ENCODE measurements around the gene KIFC3. TPM values are rescaled to one million over a fixed set of nuclear protein-coding genes. Genes with fewer than 3 reads are reported as not detected.

The KIFC3 gene
- total and polyA plus RNA-seq, 2 of the 13 experiments (the other 11 are each of a cell fraction or from before 2014, with no cell fraction given): 42.1 to 45.3 TPM

- TF ChIP-seq CSRNP1 (CRISPR knock-in tag; IDR thresholded peaks at IDR 0.05) (peak; percentile 48; the same call in 1 of the 2 replicates), MTF2 (CRISPR knock-in tag; IDR thresholded peaks at IDR 0.05; ENCODE audit: borderline replicate concordance) (no peak), TAF1 (CRISPR knock-in tag; IDR thresholded peaks at IDR 0.05) (0 out of 2 replicates have a peak, but pooled peaks have one; percentile 15), ETV5 (CRISPR knock-in tag; IDR thresholded peaks at IDR 0.05; ENCODE audit: borderline replicate concordance) (no peak), SP140L (CRISPR knock-in tag; IDR thresholded peaks at IDR 0.05; ENCODE audit: borderline replicate concordance) (no peak), NFE2 (CRISPR knock-in tag; IDR thresholded peaks at IDR 0.05) (no peak), HDAC1 (CRISPR knock-in tag; IDR thresholded peaks at IDR 0.05) (peak; percentile 5; the same call in 1 of the 2 replicates), GFI1 (CRISPR knock-in tag; IDR thresholded peaks at IDR 0.05; ENCODE audit: borderline replicate concordance) (0 out of 2 replicates have a peak, but pooled peaks have one; percentile 28), POGK (CRISPR knock-in tag; conservative IDR thresholded peaks at IDR 0.05) (no peak; the same call in 1 of the 2 replicates), ZKSCAN1 (IDR thresholded peaks at IDR 0.05; ENCODE audit: low read length) (no peak), ZNF552 (CRISPR knock-in tag; IDR thresholded peaks at IDR 0.05; ENCODE audit: borderline replicate concordance) (no peak), SAFB2 (CRISPR knock-in tag; IDR thresholded peaks at IDR 0.05; ENCODE audit: borderline replicate concordance, low read depth) (no peak), DZIP1 (CRISPR knock-in tag; IDR thresholded peaks at IDR 0.05) (no peak), ZNF317 (CRISPR knock-in tag; IDR thresholded peaks at IDR 0.05) (0 out of 2 replicates have a peak, but pooled peaks have one; percentile 23), CENPX (CRISPR knock-in tag; IDR thresholded peaks at IDR 0.05) (no peak), NR2F2 (IDR thresholded peaks at IDR 0.05; ENCODE audit: borderline replicate concordance, low read depth) (no peak), HMGXB3 (CRISPR knock-in tag; IDR thresholded peaks at IDR 0.05; ENCODE audit: borderline replicate concordance) (no peak), CBX2 (IDR thresholded peaks at IDR 0.05; ENCODE audit: low read depth, low read length) (no peak), CBX2 (CRISPR knock-in tag; IDR thresholded peaks at IDR 0.05; ENCODE audit: low read depth) (no peak), SNAPC2 (CRISPR knock-in tag; IDR thresholded peaks at IDR 0.05) (0 out of 2 replicates have a peak, but pooled peaks have one; percentile 27)
These were observed 416 bp downstream of the KIFC3 start (continued) for GRCh38 chr16:57801809-57802340.

Measured in HepG2 (cell line).